ENCODE measurements around the gene COL11A1. TPM values are rescaled to one million over a fixed set of nuclear protein-coding genes. Genes with fewer than 3 reads are reported as not detected.

COL11A1 gene
- total RNA-seq: not detected
- polyA plus RNA-seq: not detected

- H3K36me3 Mint-ChIP-seq: no peaks in the 10 kb centered on the region
- Histone ChIP-seq H3K27me3 (ENCODE audit: insufficient read depth, low read length, poor library complexity, severe bottlenecking) (no peaks in the 10 kb centered on the region), H3K4me3 (ENCODE audit: low read length) (no peak within 1 kb of the TSS), H3K4me1 (ENCODE audit: insufficient read depth, low read length) (no peaks in the 10 kb centered on the region), H3K9me3 (ENCODE audit: low read length) (no peaks in the 10 kb centered on the region), H3K27ac (ENCODE audit: low read depth, low read length) (no peak within 1 kb of the TSS), H3K36me3 (ENCODE audit: insufficient read depth, low read length) (no peaks in the 10 kb centered on the region)
- peaks cover 6 to 17% (median 7%) of the 10 kb centered on the region in 3 donors for H3K4me1 Mint-ChIP-seq
- peaks cover 0 to 8% (median 2%) of the 10 kb centered on the region in 5 donors for H3K9me3 Mint-ChIP-seq
- CTCF ChIA-PET: no interaction called here
- POLR2A ChIA-PET: no interaction called here
- H3K27me3 Mint-ChIP-seq: peaks cover 0 to 22% of the 10 kb centered on the region in 2 donors
- no peak within 1 kb of the TSS for H3K27ac Mint-ChIP-seq
- peak within 1 kb of the TSS in 2 of 7 donors; percentile 37 to 61 for H3K4me3 Mint-ChIP-seq
- no peak for DNase-seq
These were observed at the start of gene COL11A1 for GRCh38 chr1:103108376-103109150. Gene COL11A1 (minus strand): TSS chr1:103108522. CDS start chr1:103108178, 344 bp downstream.

- no peak for DNase-seq
- H3K4me3 ChIP-seq (ENCODE audit: low read length): no peak overlapping the region
- no peaks in the 10 kb centered on the region for H3K27me3 ChIP-seq (ENCODE audit: insufficient read depth, low read length, poor library complexity, severe bottlenecking)
- Mint-ChIP-seq H3K27ac (no peak overlapping the region), H3K4me3 (no peak overlapping the region), H3K9me3 (peaks cover 0 to 13% (median 0%) of the 10 kb centered on the region in 5 donors), H3K36me3 (no peaks in the 10 kb centered on the region), H3K27me3 (no peaks in the 10 kb centered on the region), H3K4me1 (no peaks in the 10 kb centered on the region)
- ChIA-PET POLR2A (no interaction called here), CTCF (no interaction called here)
- H3K36me3 ChIP-seq (ENCODE audit: insufficient read depth, low read length): no peaks in the 10 kb centered on the region
- H3K9me3 ChIP-seq (ENCODE audit: low read length): no peaks in the 10 kb centered on the region
- no peak overlapping the region for H3K27ac ChIP-seq (ENCODE audit: low read depth, low read length)
- H3K4me1 ChIP-seq (ENCODE audit: insufficient read depth, low read length): no peaks in the 10 kb centered on the region
These were observed 48.6 kb upstream of the COL11A1 start for GRCh38 chr1:103156966-103157365.

DNA sequence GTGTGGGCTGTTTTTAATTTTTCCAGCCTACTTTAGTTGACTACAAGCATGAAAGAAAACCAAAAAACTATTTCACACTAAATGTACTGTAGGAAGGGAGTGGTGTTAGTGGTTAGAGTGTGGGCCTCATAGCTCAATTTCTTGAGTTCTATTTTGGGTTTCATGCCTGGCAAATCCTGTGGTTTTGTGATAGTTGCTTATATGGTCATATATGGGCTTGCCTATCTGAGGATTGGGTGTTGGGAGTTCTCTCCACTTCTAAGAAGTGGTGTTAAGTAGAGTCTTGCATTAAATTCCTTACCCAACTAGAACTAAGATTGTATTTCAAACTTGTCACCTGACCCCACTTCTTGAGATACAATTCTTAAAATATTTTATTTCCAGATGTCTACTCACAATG lies 37.8 kb upstream of the COL11A1 start:
- H3K9me3 ChIP-seq (ENCODE audit: low read length): no peaks in the 10 kb centered on the region
- Mint-ChIP-seq H3K36me3 (no peaks in the 10 kb centered on the region), H3K27me3 (no peaks in the 10 kb centered on the region)

DNA sequence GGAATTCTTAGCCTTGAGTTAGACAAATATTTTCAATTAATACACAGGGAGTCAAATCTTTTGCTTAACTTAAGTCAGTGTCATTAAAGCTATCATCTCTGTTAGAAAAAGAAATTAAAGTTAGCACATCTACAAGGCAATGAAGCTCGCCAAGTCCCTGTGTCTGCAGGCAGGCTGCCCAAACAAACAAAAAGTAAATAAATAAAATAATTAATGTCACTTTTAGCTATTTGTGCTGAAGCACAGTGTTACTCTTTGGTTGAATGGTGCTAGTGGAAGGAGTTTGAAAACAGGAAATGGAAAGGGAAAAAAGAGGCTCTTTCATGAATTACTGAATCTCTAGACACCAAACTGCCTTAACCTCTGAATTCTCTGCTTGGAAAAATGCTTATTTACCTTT lies 37.1 kb upstream of the COL11A1 start:
- Histone ChIP-seq H3K27me3 (ENCODE audit: insufficient read depth, low read length, poor library complexity, severe bottlenecking) (no peaks in the 10 kb centered on the region), H3K36me3 (ENCODE audit: insufficient read depth, low read length) (no peaks in the 10 kb centered on the region), H3K4me1 (ENCODE audit: insufficient read depth, low read length) (no peaks in the 10 kb centered on the region), H3K27ac (ENCODE audit: low read depth, low read length) (no peak overlapping the region), H3K9me3 (ENCODE audit: low read length) (no peaks in the 10 kb centered on the region), H3K4me3 (ENCODE audit: low read length) (no peak overlapping the region)
- ChIA-PET POLR2A (no interaction called here), CTCF (no interaction called here)
- H3K4me1 Mint-ChIP-seq: no peaks in the 10 kb centered on the region
- H3K9me3 Mint-ChIP-seq: peaks cover 0 to 24% (median 2%) of the 10 kb centered on the region in 5 donors
- H3K27me3 Mint-ChIP-seq: no peaks in the 10 kb centered on the region
- no peak for DNase-seq
- H3K27ac Mint-ChIP-seq: no peak overlapping the region
- no peaks in the 10 kb centered on the region for H3K36me3 Mint-ChIP-seq
- no peak overlapping the region for H3K4me3 Mint-ChIP-seq

More for the DNA sequence above, 37.8 kb upstream of the COL11A1 start:
- no peak for DNase-seq
- Mint-ChIP-seq H3K9me3 (peaks cover 2 to 23% (median 2%) of the 10 kb centered on the region in 5 donors), H3K4me1 (no peaks in the 10 kb centered on the region), H3K27ac (no peak overlapping the region), H3K4me3 (no peak overlapping the region)
- Histone ChIP-seq H3K27me3 (ENCODE audit: insufficient read depth, low read length, poor library complexity, severe bottlenecking) (no peaks in the 10 kb centered on the region), H3K36me3 (ENCODE audit: insufficient read depth, low read length) (no peaks in the 10 kb centered on the region), H3K27ac (ENCODE audit: low read depth, low read length) (no peak overlapping the region), H3K4me1 (ENCODE audit: insufficient read depth, low read length) (no peaks in the 10 kb centered on the region), H3K4me3 (ENCODE audit: low read length) (no peak overlapping the region)
- ChIA-PET CTCF (no interaction called here), POLR2A (no interaction called here)

- Histone ChIP-seq H3K27ac (ENCODE audit: low read depth, low read length) (no peak overlapping the region), H3K4me3 (ENCODE audit: low read length) (no peak overlapping the region), H3K27me3 (ENCODE audit: insufficient read depth, low read length, poor library complexity, severe bottlenecking) (no peaks in the 10 kb centered on the region), H3K4me1 (ENCODE audit: insufficient read depth, low read length) (no peaks in the 10 kb centered on the region), H3K36me3 (ENCODE audit: insufficient read depth, low read length) (no peaks in the 10 kb centered on the region), H3K9me3 (ENCODE audit: low read length) (no peaks in the 10 kb centered on the region)
- Mint-ChIP-seq H3K36me3 (no peaks in the 10 kb centered on the region), H3K27ac (no peak overlapping the region), H3K4me1 (no peaks in the 10 kb centered on the region), H3K9me3 (peaks cover 0 to 21% (median 3%) of the 10 kb centered on the region in 5 donors), H3K27me3 (no peaks in the 10 kb centered on the region), H3K4me3 (no peak overlapping the region)
- DNase-seq: no peak
- ChIA-PET CTCF (no interaction called here), POLR2A (no interaction called here)
These were observed 36.4 kb upstream of the COL11A1 start for GRCh38 chr1:103144681-103145080.

- Histone ChIP-seq H3K9me3 (ENCODE audit: low read length) (no peaks in the 10 kb centered on the region), H3K27me3 (ENCODE audit: insufficient read depth, low read length, poor library complexity, severe bottlenecking) (no peaks in the 10 kb centered on the region), H3K4me3 (ENCODE audit: low read length) (no peak overlapping the region), H3K4me1 (ENCODE audit: insufficient read depth, low read length) (no peaks in the 10 kb centered on the region), H3K27ac (ENCODE audit: low read depth, low read length) (no peak overlapping the region), H3K36me3 (ENCODE audit: insufficient read depth, low read length) (no peaks in the 10 kb centered on the region)
- Mint-ChIP-seq H3K4me1 (no peaks in the 10 kb centered on the region), H3K27ac (no peak overlapping the region), H3K27me3 (no peaks in the 10 kb centered on the region), H3K4me3 (no peak overlapping the region), H3K36me3 (no peaks in the 10 kb centered on the region), H3K9me3 (peaks cover 0 to 16% (median 5%) of the 10 kb centered on the region in 5 donors)
- ChIA-PET POLR2A (no interaction called here), CTCF (no interaction called here)
- no peak for DNase-seq
These were observed 34.1 kb upstream of the COL11A1 start for GRCh38 chr1:103142461-103142860.

- Mint-ChIP-seq H3K4me3 (no peak overlapping the region), H3K4me1 (no peaks in the 10 kb centered on the region), H3K27me3 (no peaks in the 10 kb centered on the region), H3K36me3 (no peaks in the 10 kb centered on the region), H3K9me3 (peaks cover 0 to 12% (median 5%) of the 10 kb centered on the region in 5 donors), H3K27ac (no peak overlapping the region)
- no peak for DNase-seq
- ChIA-PET POLR2A (no interaction called here), CTCF (no interaction called here)
- H3K4me3 ChIP-seq (ENCODE audit: low read length): no peak overlapping the region
- no peaks in the 10 kb centered on the region for H3K9me3 ChIP-seq (ENCODE audit: low read length)
- no peaks in the 10 kb centered on the region for H3K4me1 ChIP-seq (ENCODE audit: insufficient read depth, low read length)
- H3K27ac ChIP-seq (ENCODE audit: low read depth, low read length): no peak overlapping the region
- H3K27me3 ChIP-seq (ENCODE audit: insufficient read depth, low read length, poor library complexity, severe bottlenecking): no peaks in the 10 kb centered on the region
- H3K36me3 ChIP-seq (ENCODE audit: insufficient read depth, low read length): no peaks in the 10 kb centered on the region
These were observed 21.5 kb upstream of the COL11A1 start for GRCh38 chr1:103129796-103130195.

GRCh38 chr1:103129255-103129654 lies 20.9 kb upstream of the COL11A1 start:
- no peak overlapping the region for H3K4me3 Mint-ChIP-seq
- no peaks in the 10 kb centered on the region for H3K4me1 Mint-ChIP-seq
- H3K36me3 Mint-ChIP-seq: no peaks in the 10 kb centered on the region
- POLR2A ChIA-PET: no interaction called here
- H3K27ac ChIP-seq (ENCODE audit: low read depth, low read length): no peak overlapping the region
- H3K9me3 ChIP-seq (ENCODE audit: low read length): no peaks in the 10 kb centered on the region
- no peak overlapping the region for H3K4me3 ChIP-seq (ENCODE audit: low read length)
- no peaks in the 10 kb centered on the region for H3K36me3 ChIP-seq (ENCODE audit: insufficient read depth, low read length)
- no peaks in the 10 kb centered on the region for H3K4me1 ChIP-seq (ENCODE audit: insufficient read depth, low read length)
- peaks cover 0 to 12% (median 4%) of the 10 kb centered on the region in 5 donors for H3K9me3 Mint-ChIP-seq
- H3K27me3 Mint-ChIP-seq: no peaks in the 10 kb centered on the region
- CTCF ChIA-PET: no interaction called here
- no peak overlapping the region for H3K27ac Mint-ChIP-seq
- DNase-seq: no peak
- H3K27me3 ChIP-seq (ENCODE audit: insufficient read depth, low read length, poor library complexity, severe bottlenecking): no peaks in the 10 kb centered on the region
